K562 (cell line): ENCODE results near the gene TMEM184B. TPM values are rescaled to one million over a fixed set of nuclear protein-coding genes. Genes with fewer than 3 reads are reported as not detected.

Experiments used
- CAMTA2 ChIP-seq: fragments of 250-450 bp; sonication (Bioruptor Pico); conservative IDR thresholded peaks from 2 replicates; pipeline ENCODE4 v1.5.1; 2022
- ESRRA ChIP-seq: fragments of 450-650 bp; IDR thresholded peaks from 2 replicates; pipeline ENCODE4 v1.6.1; 2014; ENCODE audit warnings: low read depth, mild to moderate bottlenecking, moderate library complexity, borderline replicate concordance
- GTF2E2 ChIP-seq: fragments of 200-800 bp; sonication (Bioruptor generic); IDR thresholded peaks from 2 replicates; pipeline ENCODE4 v1.6.1; 2016; ENCODE audit warnings: missing genetic modification characterization, missing compliant biosample characterization
- JUN ChIP-seq, 2 experiments: sonication (generic) in 1 of 2; formaldehyde crosslinking in 1 of 2; IDR thresholded peaks; 2 replicates each; pipeline versions ENCODE4 v1.6.1 to v1.8.0; 2012 to 2022; ENCODE audit warnings: borderline replicate concordance in 2 of 2, mild to moderate bottlenecking in 2 of 2, improper control_type of control experiment in 1 of 2, low read depth in 1 of 2, low read length in 1 of 2, missing genetic modification reagents in 1 of 2
- MYC ChIP-seq, 2 experiments: fragments of 250-450 bp in 1 of 2; sonication (Bioruptor Pico) in 1 of 2; IDR thresholded peaks; 2 replicates each; pipeline versions ENCODE4 v1.5.1 to v1.6.1; 2012 to 2021; ENCODE audit warnings: low read depth in 2 of 2, borderline replicate concordance in 1 of 2, improper control_type of control experiment in 1 of 2, low read length in 1 of 2, mild to moderate bottlenecking in 1 of 2, moderate library complexity in 1 of 2
- PYGO2 ChIP-seq: fragments of 450-650 bp; IDR thresholded peaks from 2 replicates; pipeline ENCODE4 v1.6.1; 2016; ENCODE audit warnings: mild to moderate bottlenecking, missing genetic modification characterization, moderate library complexity, missing compliant biosample characterization
- RBFOX2 ChIP-seq: fragments of 200-400 bp; formaldehyde crosslinking; IDR thresholded peaks from 2 replicates; pipeline ENCODE4 v1.6.1; 2017; ENCODE audit warnings: low read depth, mild to moderate bottlenecking, low read length, moderate library complexity
- RBM15 ChIP-seq: fragments of 200-400 bp; formaldehyde crosslinking; IDR thresholded peaks from 2 replicates; pipeline ENCODE4 v1.6.1; 2018; ENCODE audit warnings: mild to moderate bottlenecking, low read length, moderate library complexity; ENCODE audit not compliant: insufficient read depth
- SMAD4 ChIP-seq: fragments of 250-450 bp; sonication (Bioruptor Pico); conservative IDR thresholded peaks from 2 replicates; pipeline ENCODE4 v1.8.0; 2021; ENCODE audit warnings: inconsistent platforms, mild to moderate bottlenecking, moderate library complexity
- TAL1 ChIP-seq: fragments of 450-650 bp; IDR thresholded peaks from 2 replicates; pipeline ENCODE4 v1.6.1; 2016; ENCODE audit warnings: mild to moderate bottlenecking
- ZKSCAN3 ChIP-seq: fragments of 250-450 bp; sonication (Bioruptor Pico); IDR thresholded peaks from 2 replicates; pipeline ENCODE4 v1.4.0; 2020
- ZNF445 ChIP-seq: fragments of 250-450 bp; sonication (Bioruptor Pico); IDR thresholded peaks from 2 replicates; pipeline ENCODE4 v1.4.0; 2020; ENCODE audit warnings: low read depth, mild to moderate bottlenecking, moderate library complexity
- ZNF561 ChIP-seq: fragments of 450-650 bp; formaldehyde crosslinking; conservative IDR thresholded peaks from 2 replicates; pipeline ENCODE4 v1.4.0; 2020; ENCODE audit warnings: mild to moderate bottlenecking, moderate library complexity
- polyA plus RNA-seq, 8 experiments: library from polyadenylated mRNA; depleted of rRNA in 4 of 8; stranded (reverse) in 5 of 8; unstranded in 3 of 8; fragments of >200 nt; fragmentation: Nextera tagmentation in 2 of 8; fragmentation: Illumina TruSeq in 1 of 8; extraction: Ambion mirVana in 2 of 8; extraction: Trizol in 1 of 8; gene quantifications; 2 replicates each; pipeline versions ENCODE4 v1.2.1 to v1.2.3, GENCODE V29; 2011 to 2014; ENCODE audit warnings: inconsistent platforms in 1 of 8, missing spikeins in 1 of 8
- total RNA-seq, 7 experiments: library from RNA; depleted of rRNA in 6 of 7; stranded (reverse); fragments of >200 nt in 6 of 7; fragmentation: Illumina TruSeq in 2 of 7; extraction: Trizol in 2 of 7; gene quantifications; 2 replicates each; pipeline versions ENCODE4 v1.2.1 to v1.2.3, GENCODE V29; 2011 to 2021; ENCODE audit warnings: low replicate concordance in 1 of 7
- TF ChIP-seq, protein P1 (sequence below): fragments of 250-450 bp; sonication (Bioruptor Pico); IDR thresholded peaks from 2 replicates; pipeline ENCODE4 v1.9.0; 2021; ENCODE audit warnings: mild to moderate bottlenecking
- TF ChIP-seq, protein P2 (sequence below): fragments of 250-450 bp; sonication (Bioruptor Pico); IDR thresholded peaks from 2 replicates; pipeline ENCODE4 v1.4.0; 2020
- TF ChIP-seq, protein P3 (sequence below): fragments of 450-650 bp; IDR thresholded peaks from 2 replicates; pipeline ENCODE4 v1.6.1; 2016; ENCODE audit warnings: mild to moderate bottlenecking
- TF ChIP-seq, protein P4 (sequence below): fragments of 450-650 bp; formaldehyde crosslinking; IDR thresholded peaks from 2 replicates; pipeline ENCODE4 v1.4.0; 2022; ENCODE audit warnings: missing genetic modification characterization

TMEM184B gene
- total and polyA plus RNA-seq, 9 of the 15 experiments (the other 6 are each of a cell fraction or from before 2014, with no cell fraction given): 0.31 to 25.1 (median 6.2) TPM

DNA sequence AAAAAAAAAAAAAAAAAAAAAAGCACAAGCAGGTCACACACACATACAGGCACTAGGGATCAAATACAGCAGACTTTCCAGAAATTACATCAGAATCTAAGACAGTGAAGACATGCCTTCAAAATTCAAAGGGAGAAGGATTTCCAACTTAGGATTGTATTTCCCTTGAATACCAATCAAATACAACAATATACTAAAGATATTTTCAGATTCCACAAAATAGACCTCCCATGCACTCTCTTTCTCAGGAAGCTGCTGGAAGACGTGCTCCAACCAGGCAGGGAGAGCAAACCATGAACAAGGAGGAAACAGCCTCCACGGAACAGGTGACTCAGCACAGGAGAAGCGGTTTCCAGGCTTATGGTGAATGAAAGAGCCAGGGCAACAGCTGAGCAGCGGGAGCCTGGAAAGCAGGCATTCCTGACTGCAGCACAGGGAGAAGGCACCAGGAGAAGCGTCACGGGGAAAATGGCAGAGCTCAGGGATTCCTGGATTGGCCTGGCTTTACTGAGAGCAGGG lies 32.0 kb downstream of the TMEM184B start (continued):
- TF ChIP-seq, protein P1, sequence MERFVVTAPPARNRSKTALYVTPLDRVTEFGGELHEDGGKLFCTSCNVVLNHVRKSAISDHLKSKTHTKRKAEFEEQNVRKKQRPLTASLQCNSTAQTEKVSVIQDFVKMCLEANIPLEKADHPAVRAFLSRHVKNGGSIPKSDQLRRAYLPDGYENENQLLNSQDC (CRISPR knock-in tag): no peak
- TF ChIP-seq TAL1: no peak
- TF ChIP-seq PYGO2 (tag): no peak
- TF ChIP-seq ZKSCAN3 (CRISPR knock-in tag): no peak
- TF ChIP-seq GTF2E2: no peak
- TF ChIP-seq ZNF445 (CRISPR knock-in tag): no peak
- no peak for TF ChIP-seq JUN (IDR thresholded peaks at IDR 0.05; ENCODE audit: borderline replicate concordance, low read depth, low read length)
- TF ChIP-seq JUN (CRISPR knock-in tag; IDR thresholded peaks at IDR 0.05; ENCODE audit: borderline replicate concordance): no peak
- TF ChIP-seq CAMTA2 (CRISPR knock-in tag): no peak
- TF ChIP-seq, protein P2, sequence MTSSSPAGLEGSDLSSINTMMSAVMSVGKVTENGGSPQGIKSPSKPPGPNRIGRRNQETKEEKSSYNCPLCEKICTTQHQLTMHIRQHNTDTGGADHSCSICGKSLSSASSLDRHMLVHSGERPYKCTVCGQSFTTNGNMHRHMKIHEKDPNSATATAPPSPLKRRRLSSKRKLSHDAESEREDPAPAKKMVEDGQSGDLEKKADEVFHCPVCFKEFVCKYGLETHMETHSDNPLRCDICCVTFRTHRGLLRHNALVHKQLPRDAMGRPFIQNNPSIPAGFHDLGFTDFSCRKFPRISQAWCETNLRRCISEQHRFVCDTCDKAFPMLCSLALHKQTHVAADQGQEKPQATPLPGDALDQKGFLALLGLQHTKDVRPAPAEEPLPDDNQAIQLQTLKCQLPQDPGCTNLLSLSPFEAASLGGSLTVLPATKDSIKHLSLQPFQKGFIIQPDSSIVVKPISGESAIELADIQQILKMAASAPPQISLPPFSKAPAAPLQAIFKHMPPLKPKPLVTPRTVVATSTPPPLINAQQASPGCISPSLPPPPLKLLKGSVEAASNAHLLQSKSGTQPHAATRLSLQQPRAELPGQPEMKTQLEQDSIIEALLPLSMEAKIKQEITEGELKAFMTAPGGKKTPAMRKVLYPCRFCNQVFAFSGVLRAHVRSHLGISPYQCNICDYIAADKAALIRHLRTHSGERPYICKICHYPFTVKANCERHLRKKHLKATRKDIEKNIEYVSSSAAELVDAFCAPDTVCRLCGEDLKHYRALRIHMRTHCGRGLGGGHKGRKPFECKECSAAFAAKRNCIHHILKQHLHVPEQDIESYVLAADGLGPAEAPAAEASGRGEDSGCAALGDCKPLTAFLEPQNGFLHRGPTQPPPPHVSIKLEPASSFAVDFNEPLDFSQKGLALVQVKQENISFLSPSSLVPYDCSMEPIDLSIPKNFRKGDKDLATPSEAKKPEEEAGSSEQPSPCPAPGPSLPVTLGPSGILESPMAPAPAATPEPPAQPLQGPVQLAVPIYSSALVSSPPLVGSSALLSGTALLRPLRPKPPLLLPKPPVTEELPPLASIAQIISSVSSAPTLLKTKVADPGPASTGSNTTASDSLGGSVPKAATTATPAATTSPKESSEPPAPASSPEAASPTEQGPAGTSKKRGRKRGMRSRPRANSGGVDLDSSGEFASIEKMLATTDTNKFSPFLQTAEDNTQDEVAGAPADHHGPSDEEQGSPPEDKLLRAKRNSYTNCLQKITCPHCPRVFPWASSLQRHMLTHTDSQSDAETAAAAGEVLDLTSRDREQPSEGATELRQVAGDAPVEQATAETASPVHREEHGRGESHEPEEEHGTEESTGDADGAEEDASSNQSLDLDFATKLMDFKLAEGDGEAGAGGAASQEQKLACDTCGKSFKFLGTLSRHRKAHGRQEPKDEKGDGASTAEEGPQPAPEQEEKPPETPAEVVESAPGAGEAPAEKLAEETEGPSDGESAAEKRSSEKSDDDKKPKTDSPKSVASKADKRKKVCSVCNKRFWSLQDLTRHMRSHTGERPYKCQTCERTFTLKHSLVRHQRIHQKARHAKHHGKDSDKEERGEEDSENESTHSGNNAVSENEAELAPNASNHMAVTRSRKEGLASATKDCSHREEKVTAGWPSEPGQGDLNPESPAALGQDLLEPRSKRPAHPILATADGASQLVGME (CRISPR knock-in tag): no peak
- TF ChIP-seq RBM15: no peak
- peak; percentile 44 for TF ChIP-seq RBFOX2
- TF ChIP-seq, protein P3, sequence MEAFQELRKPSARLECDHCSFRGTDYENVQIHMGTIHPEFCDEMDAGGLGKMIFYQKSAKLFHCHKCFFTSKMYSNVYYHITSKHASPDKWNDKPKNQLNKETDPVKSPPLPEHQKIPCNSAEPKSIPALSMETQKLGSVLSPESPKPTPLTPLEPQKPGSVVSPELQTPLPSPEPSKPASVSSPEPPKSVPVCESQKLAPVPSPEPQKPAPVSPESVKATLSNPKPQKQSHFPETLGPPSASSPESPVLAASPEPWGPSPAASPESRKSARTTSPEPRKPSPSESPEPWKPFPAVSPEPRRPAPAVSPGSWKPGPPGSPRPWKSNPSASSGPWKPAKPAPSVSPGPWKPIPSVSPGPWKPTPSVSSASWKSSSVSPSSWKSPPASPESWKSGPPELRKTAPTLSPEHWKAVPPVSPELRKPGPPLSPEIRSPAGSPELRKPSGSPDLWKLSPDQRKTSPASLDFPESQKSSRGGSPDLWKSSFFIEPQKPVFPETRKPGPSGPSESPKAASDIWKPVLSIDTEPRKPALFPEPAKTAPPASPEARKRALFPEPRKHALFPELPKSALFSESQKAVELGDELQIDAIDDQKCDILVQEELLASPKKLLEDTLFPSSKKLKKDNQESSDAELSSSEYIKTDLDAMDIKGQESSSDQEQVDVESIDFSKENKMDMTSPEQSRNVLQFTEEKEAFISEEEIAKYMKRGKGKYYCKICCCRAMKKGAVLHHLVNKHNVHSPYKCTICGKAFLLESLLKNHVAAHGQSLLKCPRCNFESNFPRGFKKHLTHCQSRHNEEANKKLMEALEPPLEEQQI: no peak
- peak; percentile 44; the same call in 1 of the 2 replicates for TF ChIP-seq MYC (IDR thresholded peaks at IDR 0.05; ENCODE audit: low read depth, low read length)
- no peak for TF ChIP-seq MYC (CRISPR knock-in tag; IDR thresholded peaks at IDR 0.05; ENCODE audit: borderline replicate concordance, low read depth)
- no peak for TF ChIP-seq ESRRA
- TF ChIP-seq ZNF561: no peak
- TF ChIP-seq SMAD4: peak; percentile 58
- TF ChIP-seq, protein P4, sequence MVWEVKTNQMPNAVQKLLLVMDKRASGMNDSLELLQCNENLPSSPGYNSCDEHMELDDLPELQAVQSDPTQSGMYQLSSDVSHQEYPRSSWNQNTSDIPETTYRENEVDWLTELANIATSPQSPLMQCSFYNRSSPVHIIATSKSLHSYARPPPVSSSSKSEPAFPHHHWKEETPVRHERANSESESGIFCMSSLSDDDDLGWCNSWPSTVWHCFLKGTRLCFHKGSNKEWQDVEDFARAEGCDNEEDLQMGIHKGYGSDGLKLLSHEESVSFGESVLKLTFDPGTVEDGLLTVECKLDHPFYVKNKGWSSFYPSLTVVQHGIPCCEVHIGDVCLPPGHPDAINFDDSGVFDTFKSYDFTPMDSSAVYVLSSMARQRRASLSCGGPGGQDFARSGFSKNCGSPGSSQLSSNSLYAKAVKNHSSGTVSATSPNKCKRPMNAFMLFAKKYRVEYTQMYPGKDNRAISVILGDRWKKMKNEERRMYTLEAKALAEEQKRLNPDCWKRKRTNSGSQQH (CRISPR knock-in tag): no peak
